ENCODE results near the gene POC1A.

GRCh38 chr3:52126036-52126435, 28.2 kb downstream of the POC1A start:
- no peak for TF ChIP-seq POLR2AphosphoS5 (IDR thresholded peaks at IDR 0.05; ENCODE audit: low read depth, low read length)
- no peak for TF ChIP-seq POLR2A (IDR thresholded peaks at IDR 0.05; ENCODE audit: low read depth, low read length)
- no peak for TF ChIP-seq TAF1 (IDR thresholded peaks at IDR 0.05; ENCODE audit: borderline replicate concordance, low read depth, low read length)

Data from GM12892 (cell line).